ENCODE measurements around the gene MICAL2. TPM values are rescaled to one million over a fixed set of nuclear protein-coding genes. Genes with fewer than 3 reads are reported as not detected.
A peak's percentile ranks its signal among the peaks of the same experiment; 100 is the strongest.

Gene MICAL2
- total RNA-seq, 1 experiment from 2014 or later: 314 TPM

DNA sequence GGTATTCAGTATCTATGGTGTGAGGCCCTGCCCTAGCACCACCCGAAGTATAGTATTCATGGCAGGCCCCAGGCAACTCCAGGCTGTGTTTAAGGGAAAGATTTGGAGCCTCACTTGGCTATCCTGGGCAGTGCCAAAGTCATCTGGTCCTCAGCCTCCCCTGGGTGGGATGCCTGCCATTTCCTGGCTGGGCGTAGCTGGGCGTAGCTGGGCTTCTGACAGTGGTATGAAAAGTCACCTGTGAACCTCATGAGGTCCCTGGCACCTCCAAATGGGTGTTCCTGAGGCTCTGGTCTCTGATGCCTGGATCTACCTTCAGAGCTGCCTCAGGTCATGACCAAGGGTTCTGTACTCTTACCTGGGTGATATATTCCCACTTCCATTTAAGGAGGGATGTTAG lies 154.0 kb downstream of the MICAL2 start:
- DNase-seq (ENCODE audit: low read depth): no peak

DNA sequence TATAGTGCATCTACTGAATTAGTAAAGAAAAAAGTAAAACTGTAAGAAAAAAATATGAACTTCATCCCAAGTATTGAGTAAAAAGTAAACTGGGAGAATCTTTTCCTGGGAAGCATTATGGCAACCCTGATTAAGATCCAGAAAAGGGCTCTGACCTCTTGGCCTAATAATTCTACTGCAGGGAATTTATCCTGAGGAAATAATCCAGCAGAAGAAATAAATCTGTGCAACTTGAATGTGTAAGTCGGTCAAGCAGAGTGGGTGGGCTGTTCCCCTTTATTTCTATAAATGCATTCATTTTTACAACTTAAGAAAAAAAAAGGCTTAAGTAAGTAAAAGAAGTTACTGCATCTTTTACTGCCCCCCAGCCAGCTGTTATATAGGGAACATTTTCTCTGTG lies 155.7 kb downstream of the MICAL2 start:
- no peak for DNase-seq (ENCODE audit: low read depth)

DNA sequence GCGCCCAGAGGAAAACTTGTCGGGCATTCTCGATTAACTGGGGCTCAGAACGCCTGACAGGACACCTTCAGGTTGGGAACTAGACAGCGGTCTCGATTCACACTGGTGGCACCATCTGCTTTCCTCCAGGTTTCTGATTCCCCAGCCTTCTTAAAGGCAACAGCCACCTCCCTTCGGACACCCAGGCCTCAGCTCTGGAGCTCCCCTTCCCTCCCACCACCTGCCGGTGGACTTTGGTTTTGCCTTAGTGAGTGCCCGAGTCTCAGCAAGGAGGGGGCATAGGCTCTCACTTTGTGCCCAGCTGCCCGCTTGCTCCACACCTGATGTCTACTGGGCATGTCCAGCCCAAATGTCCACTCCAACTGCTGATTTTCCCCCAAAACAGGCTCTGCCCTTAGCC lies 156.6 kb downstream of the MICAL2 start:
- no peak for DNase-seq (ENCODE audit: low read depth)

- no peak for DNase-seq (ENCODE audit: low read depth)
Measured at GRCh38 chr11:12267921-12268320, 157.5 kb downstream of the MICAL2 start.

- peak; percentile 79 for DNase-seq (ENCODE audit: low read depth)
Measured at GRCh38 chr11:12269104-12269441, 158.7 kb downstream of the MICAL2 start.

- DNase-seq (ENCODE audit: low read depth): no peak
Measured at GRCh38 chr11:12269446-12270214, 159.2 kb downstream of the MICAL2 start.

- DNase-seq (ENCODE audit: low read depth): no peak
Measured at GRCh38 chr11:12270215-12270797, 159.9 kb downstream of the MICAL2 start.

DNA sequence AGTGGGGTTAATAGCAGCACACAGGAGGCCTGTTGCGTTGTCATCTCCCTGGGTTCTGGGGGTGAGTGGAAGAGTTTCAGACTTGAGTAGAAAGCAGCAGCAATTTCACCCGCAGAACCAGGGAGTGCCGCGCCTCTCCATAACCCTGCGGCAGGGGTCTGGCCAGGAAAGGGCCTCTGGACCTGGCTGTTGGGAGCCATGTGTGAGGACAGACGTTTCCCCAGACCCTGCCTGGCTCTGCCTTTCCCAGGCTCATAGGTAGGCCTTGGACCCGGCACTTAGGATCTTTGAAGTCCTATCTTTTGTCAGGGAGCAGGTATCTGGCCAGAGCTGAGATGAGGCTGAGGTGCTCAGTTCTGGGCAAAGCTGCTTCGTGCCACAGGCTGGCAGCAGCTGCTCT lies 160.4 kb downstream of the MICAL2 start:
- no peak for DNase-seq (ENCODE audit: low read depth)

GRCh38 chr11:12271241-12271640 lies 160.9 kb downstream of the MICAL2 start:
- no peak for DNase-seq (ENCODE audit: low read depth)

GRCh38 chr11:12271826-12272366 lies 161.5 kb downstream of the MICAL2 start:
- DNase-seq (ENCODE audit: low read depth): no peak

GRCh38 chr11:12272821-12273617 lies 162.6 kb downstream of the MICAL2 start:
- peak; percentile 59 for DNase-seq (ENCODE audit: low read depth)

GRCh38 chr11:12273618-12273995 lies 163.2 kb downstream of the MICAL2 start:
- no peak for DNase-seq (ENCODE audit: low read depth)

GRCh38 chr11:12274056-12274455 lies 163.7 kb downstream of the MICAL2 start:
- DNase-seq (ENCODE audit: low read depth): no peak

DNA sequence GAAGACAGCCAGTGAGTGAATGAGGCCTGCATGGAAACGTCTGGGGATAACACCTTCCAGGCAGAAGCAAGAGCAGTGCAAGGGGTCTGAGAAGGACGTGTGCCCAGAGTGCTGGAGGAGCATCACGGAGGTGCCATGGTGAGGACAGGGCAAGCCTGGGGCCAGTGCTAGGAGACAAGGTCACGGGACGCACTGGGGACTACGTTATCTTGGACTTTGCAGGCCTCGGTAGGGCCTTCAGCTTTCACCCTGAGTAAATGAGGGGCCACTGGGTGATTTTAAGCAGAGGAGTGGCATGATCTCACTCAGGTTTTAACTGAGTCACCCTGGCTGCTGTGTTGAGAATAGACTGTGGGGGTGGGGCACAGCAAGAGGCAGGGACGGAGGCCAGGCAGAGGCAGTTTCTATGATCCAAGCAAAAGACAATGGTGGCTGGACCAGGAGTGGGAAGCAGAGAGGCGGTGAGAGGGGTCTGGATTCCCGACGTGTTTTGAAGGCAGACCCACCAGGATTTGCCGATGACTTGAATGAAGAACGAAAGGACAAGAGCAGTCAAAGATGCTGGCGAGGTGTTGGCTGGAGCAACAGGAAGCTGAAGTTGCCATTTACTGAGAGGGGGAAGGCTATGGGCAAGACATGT lies 164.3 kb downstream of the MICAL2 start:
- peak; percentile 40 for DNase-seq (ENCODE audit: low read depth)

GRCh38 chr11:12275818-12276217 lies 165.4 kb downstream of the MICAL2 start:
- DNase-seq (ENCODE audit: low read depth): no peak

DNA sequence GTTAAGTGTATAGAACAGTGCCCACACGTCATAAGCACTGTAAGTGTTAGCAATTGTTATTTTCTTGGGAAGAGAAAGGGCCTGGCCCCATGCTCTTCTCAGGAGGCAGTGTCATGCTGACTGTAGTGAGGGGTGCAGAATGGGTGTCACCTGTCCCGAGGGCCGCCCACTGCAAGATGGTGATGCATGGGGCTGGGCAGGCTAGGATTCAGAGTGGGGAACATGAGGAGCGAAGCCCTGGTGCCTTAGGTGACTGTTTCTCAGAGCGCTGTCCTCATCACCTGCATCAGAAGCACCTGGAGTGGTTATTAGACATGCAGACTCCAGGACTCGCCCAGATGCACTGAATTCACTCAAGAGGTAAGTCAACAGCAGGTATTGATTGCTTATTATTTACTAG lies 166.0 kb downstream of the MICAL2 start:
- DNase-seq (ENCODE audit: low read depth): no peak

GRCh38 chr11:12276831-12277475 lies 166.6 kb downstream of the MICAL2 start:
- DNase-seq (ENCODE audit: low read depth): no peak

GRCh38 chr11:12278766-12279671 lies 168.6 kb downstream of the MICAL2 start:
- DNase-seq (ENCODE audit: low read depth): no peak

- DNase-seq (ENCODE audit: low read depth): no peak
Measured at GRCh38 chr11:12279672-12280108, 169.3 kb downstream of the MICAL2 start.

DNA sequence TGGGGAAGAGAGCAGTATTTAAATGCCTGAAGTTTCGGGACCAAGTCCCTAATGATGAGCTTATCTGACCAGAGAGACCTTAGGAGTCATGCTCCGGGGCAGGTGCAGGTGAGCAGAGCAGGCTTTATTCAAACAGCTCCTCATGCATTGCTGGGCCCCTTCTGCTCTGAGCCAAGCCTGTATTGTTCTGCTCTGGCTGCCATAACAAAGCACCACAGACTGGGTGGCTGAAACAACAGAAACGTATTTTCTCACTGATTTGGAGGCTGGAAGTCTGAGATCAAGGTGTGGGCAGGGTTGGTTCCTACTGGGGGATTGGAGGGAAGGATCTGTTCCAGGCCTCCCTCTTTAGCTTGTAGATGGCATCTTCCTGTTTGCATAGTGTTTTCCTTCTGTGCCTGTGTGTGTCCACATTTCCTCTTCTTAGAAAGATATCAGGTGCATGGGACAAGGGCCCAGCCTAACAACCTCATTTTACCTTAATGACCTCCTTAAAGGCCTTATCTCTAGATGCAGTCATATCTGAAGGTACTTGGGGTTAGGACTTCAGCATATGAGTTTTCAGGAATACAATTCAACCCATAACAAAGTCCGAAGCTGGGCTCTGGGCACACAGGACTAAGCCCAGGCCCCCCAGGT lies 169.9 kb downstream of the MICAL2 start:
- no peak for DNase-seq (ENCODE audit: low read depth)

Measured in HT1080 (cell line).